Neural cell (in vitro differentiated cells): ENCODE results near the gene IGFBPL1. TPM values are rescaled to one million over a fixed set of nuclear protein-coding genes. Genes with fewer than 3 reads are reported as not detected.

Experiments
- H2AFZ ChIP-seq: fragments of 200-600, 300-800 bp; sonication (generic), shearing (Covaris generic); 2 replicates; pipeline ENCODE4 v1.6.0; 2014; ENCODE audit warnings: low read depth, mild to moderate bottlenecking, antibody characterized with exemption, low read length, moderate library complexity
- H3F3A ChIP-seq: fragments of 200-600 bp; shearing (Covaris generic); 2 replicates; pipeline ENCODE4 v1.6.1; 2016; ENCODE audit warnings: mild to moderate bottlenecking, moderate library complexity, mixed read lengths, antibody characterized with exemption, low read length; ENCODE audit not compliant: insufficient read depth, poor library complexity, severe bottlenecking
- H3K27ac ChIP-seq: fragments of 200-600, 300-800 bp; sonication (generic), shearing (Covaris generic); 2 replicates; pipeline ENCODE4 v1.5.1; 2014; ENCODE audit warnings: mild to moderate bottlenecking, low read length, moderate library complexity
- H3K27me3 ChIP-seq: fragments of 300-800, 200-600 bp; sonication (generic), shearing (Covaris generic); 2 replicates; pipeline ENCODE4 v1.6.0; 2014; ENCODE audit warnings: mild to moderate bottlenecking, low read depth, low read length, moderate library complexity; ENCODE audit not compliant: insufficient read depth
- H3K36me3 ChIP-seq: fragments of 300-800, 200-600 bp; sonication (generic), shearing (Covaris generic); 2 replicates; pipeline ENCODE4 v1.5.1; 2014; ENCODE audit warnings: mild to moderate bottlenecking, antibody characterized with exemption, low read length, moderate library complexity; ENCODE audit not compliant: insufficient read depth
- H3K4me2 ChIP-seq: fragments of 300-800, 200-600 bp; sonication (generic), shearing (Covaris generic); 2 replicates; pipeline ENCODE4 v1.6.0; 2014; ENCODE audit warnings: mild to moderate bottlenecking, low read length
- H3K4me3 ChIP-seq: fragments of 300-800, 200-600 bp; sonication (generic), shearing (Covaris generic); 2 replicates; pipeline ENCODE4 v1.5.1; 2014; ENCODE audit warnings: mild to moderate bottlenecking, low read length, moderate library complexity
- H3K79me2 ChIP-seq: fragments of 200-600 bp; shearing (Covaris generic); replicated peaks from 2 replicates; pipeline ENCODE4 v1.6.0; 2014; ENCODE audit warnings: mild to moderate bottlenecking, low read length, moderate library complexity; ENCODE audit not compliant: insufficient read depth
- H3K9ac ChIP-seq: fragments of 300-800, 200-600 bp; sonication (generic), shearing (Covaris generic); 2 replicates; pipeline ENCODE4 v1.6.1; 2016; ENCODE audit warnings: mild to moderate bottlenecking, low read length, mixed read lengths
- H3K9me2 ChIP-seq: fragments of 200-600 bp; shearing (Covaris generic); 2 replicates; pipeline ENCODE4 v1.6.1; 2016; ENCODE audit warnings: mild to moderate bottlenecking, low read length, mixed read lengths; ENCODE audit not compliant: insufficient read depth
- H3K9me3 ChIP-seq: fragments of 200-600, 300-800 bp; sonication (generic), shearing (Covaris generic); 2 replicates; pipeline ENCODE4 v1.6.1; 2016; ENCODE audit warnings: mild to moderate bottlenecking, mixed run types, low read length, moderate library complexity, mixed read lengths
- H4K20me1 ChIP-seq: fragments of 200-600 bp; shearing (Covaris generic); 2 replicates; pipeline ENCODE4 v1.6.1; 2016; ENCODE audit warnings: mild to moderate bottlenecking, mixed run types; ENCODE audit not compliant: insufficient read depth
- EP300 ChIP-seq: fragments of 450-650 bp; conservative IDR thresholded peaks from 2 replicates; pipeline ENCODE4 v1.6.1; 2014; ENCODE audit warnings: antibody characterized with exemption, mild to moderate bottlenecking, moderate library complexity; ENCODE audit not compliant: poor library complexity, severe bottlenecking
- MXI1 ChIP-seq: fragments of 450-650 bp; conservative IDR thresholded peaks from 2 replicates; pipeline ENCODE4 v1.6.1; 2014; ENCODE audit warnings: antibody characterized with exemption, mild to moderate bottlenecking; ENCODE audit not compliant: poor library complexity, severe bottlenecking
- POLR2AphosphoS5 ChIP-seq: IDR thresholded peaks from 2 replicates; pipeline ENCODE4 v1.6.1; 2012
- RAD21 ChIP-seq: fragments of 450-650 bp; conservative IDR thresholded peaks from 2 replicates; pipeline ENCODE4 v1.6.1; 2014; ENCODE audit warnings: antibody characterized with exemption, mild to moderate bottlenecking, moderate library complexity
- SMC3 ChIP-seq: fragments of 450-650 bp; conservative IDR thresholded peaks from 2 replicates; pipeline ENCODE4 v1.6.1; 2014; ENCODE audit warnings: antibody characterized with exemption, mild to moderate bottlenecking, moderate library complexity; ENCODE audit not compliant: poor library complexity
- TAF1 ChIP-seq: IDR thresholded peaks from 2 replicates; pipeline ENCODE4 v1.6.1; 2012; ENCODE audit warnings: low read depth
- polyA plus RNA-seq: library from polyadenylated mRNA; depleted of rRNA; stranded (reverse); fragments of >200 nt; gene quantifications from 2 replicates; pipeline ENCODE4 v1.2.3, GENCODE V29; 2014
- TF ChIP-seq, protein P1 (sequence below): fragments of 450-650 bp; IDR thresholded peaks from 2 replicates; pipeline ENCODE4 v1.5.1; 2014; ENCODE audit warnings: antibody characterized with exemption, mild to moderate bottlenecking, moderate library complexity; ENCODE audit not compliant: poor library complexity, severe bottlenecking
- TF ChIP-seq, protein P2 (sequence below): IDR thresholded peaks from 2 replicates; pipeline ENCODE4 v1.6.1; 2012; ENCODE audit warnings: borderline replicate concordance

Gene IGFBPL1
- polyA plus RNA-seq, 1 donor from 2014 or later = 372 TPM

DNA sequence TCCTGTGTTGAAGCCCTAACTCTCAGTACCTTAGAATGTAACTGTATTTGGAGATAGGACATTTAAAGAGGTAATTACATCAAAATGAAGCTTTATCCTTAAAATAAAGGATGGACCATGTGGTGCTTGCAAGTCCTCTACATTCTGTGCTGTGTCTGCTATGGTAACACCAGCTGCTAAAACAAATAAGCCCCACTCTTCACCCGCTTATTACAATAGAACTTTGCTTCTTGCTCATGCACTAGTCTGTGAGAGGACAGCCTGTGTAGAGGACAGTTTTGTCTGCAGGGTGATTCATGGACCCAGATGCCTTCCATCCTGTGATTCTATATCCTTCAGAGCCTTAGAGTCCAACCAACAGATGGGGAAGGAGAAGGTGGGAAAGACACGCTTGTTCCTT, 12.5 kb upstream of the IGFBPL1 start:
- no peaks in the 10 kb centered on the region for H4K20me1 ChIP-seq
- H3K27me3 ChIP-seq = no peaks in the 10 kb centered on the region
- no peak overlapping the region for H3K4me3 ChIP-seq
- H3K9me3 ChIP-seq = no peaks in the 10 kb centered on the region
- H3K9me2 ChIP-seq = no peaks in the 10 kb centered on the region
- H3K27ac ChIP-seq = no peak overlapping the region
- no peaks in the 10 kb centered on the region for H3K79me2 ChIP-seq
- H3K4me2 ChIP-seq = no peak overlapping the region
- no peak overlapping the region for H3K9ac ChIP-seq
- TF ChIP-seq SMC3 (no peak), MXI1 (no peak), EP300 (no peak), POLR2AphosphoS5 (no peak), TAF1 (no peak)
- TF ChIP-seq, protein P1, sequence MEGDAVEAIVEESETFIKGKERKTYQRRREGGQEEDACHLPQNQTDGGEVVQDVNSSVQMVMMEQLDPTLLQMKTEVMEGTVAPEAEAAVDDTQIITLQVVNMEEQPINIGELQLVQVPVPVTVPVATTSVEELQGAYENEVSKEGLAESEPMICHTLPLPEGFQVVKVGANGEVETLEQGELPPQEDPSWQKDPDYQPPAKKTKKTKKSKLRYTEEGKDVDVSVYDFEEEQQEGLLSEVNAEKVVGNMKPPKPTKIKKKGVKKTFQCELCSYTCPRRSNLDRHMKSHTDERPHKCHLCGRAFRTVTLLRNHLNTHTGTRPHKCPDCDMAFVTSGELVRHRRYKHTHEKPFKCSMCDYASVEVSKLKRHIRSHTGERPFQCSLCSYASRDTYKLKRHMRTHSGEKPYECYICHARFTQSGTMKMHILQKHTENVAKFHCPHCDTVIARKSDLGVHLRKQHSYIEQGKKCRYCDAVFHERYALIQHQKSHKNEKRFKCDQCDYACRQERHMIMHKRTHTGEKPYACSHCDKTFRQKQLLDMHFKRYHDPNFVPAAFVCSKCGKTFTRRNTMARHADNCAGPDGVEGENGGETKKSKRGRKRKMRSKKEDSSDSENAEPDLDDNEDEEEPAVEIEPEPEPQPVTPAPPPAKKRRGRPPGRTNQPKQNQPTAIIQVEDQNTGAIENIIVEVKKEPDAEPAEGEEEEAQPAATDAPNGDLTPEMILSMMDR = no peak
- H3F3A ChIP-seq = no peaks in the 10 kb centered on the region
- H3K36me3 ChIP-seq = no peaks in the 10 kb centered on the region
- H2AFZ ChIP-seq = no peak overlapping the region

- no peaks in the 10 kb centered on the region for H3K36me3 ChIP-seq
- H3K4me2 ChIP-seq = no peak overlapping the region
- H4K20me1 ChIP-seq = no peaks in the 10 kb centered on the region
- no peaks in the 10 kb centered on the region for H3K9me3 ChIP-seq
- H3K79me2 ChIP-seq = no peaks in the 10 kb centered on the region
- H3K27me3 ChIP-seq = no peaks in the 10 kb centered on the region
- TF ChIP-seq, protein P1 = no peak
- TF ChIP-seq SMC3 (no peak), POLR2AphosphoS5 (no peak), MXI1 (no peak), RAD21 (no peak)
- TF ChIP-seq, protein P2, sequence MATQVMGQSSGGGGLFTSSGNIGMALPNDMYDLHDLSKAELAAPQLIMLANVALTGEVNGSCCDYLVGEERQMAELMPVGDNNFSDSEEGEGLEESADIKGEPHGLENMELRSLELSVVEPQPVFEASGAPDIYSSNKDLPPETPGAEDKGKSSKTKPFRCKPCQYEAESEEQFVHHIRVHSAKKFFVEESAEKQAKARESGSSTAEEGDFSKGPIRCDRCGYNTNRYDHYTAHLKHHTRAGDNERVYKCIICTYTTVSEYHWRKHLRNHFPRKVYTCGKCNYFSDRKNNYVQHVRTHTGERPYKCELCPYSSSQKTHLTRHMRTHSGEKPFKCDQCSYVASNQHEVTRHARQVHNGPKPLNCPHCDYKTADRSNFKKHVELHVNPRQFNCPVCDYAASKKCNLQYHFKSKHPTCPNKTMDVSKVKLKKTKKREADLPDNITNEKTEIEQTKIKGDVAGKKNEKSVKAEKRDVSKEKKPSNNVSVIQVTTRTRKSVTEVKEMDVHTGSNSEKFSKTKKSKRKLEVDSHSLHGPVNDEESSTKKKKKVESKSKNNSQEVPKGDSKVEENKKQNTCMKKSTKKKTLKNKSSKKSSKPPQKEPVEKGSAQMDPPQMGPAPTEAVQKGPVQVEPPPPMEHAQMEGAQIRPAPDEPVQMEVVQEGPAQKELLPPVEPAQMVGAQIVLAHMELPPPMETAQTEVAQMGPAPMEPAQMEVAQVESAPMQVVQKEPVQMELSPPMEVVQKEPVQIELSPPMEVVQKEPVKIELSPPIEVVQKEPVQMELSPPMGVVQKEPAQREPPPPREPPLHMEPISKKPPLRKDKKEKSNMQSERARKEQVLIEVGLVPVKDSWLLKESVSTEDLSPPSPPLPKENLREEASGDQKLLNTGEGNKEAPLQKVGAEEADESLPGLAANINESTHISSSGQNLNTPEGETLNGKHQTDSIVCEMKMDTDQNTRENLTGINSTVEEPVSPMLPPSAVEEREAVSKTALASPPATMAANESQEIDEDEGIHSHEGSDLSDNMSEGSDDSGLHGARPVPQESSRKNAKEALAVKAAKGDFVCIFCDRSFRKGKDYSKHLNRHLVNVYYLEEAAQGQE = no peak
- H3K9me2 ChIP-seq = no peaks in the 10 kb centered on the region
- no peak overlapping the region for H3K4me3 ChIP-seq
- H3F3A ChIP-seq = no peaks in the 10 kb centered on the region
- H3K27ac ChIP-seq = no peak overlapping the region
- no peak overlapping the region for H2AFZ ChIP-seq
- H3K9ac ChIP-seq = no peak overlapping the region
These were observed 11.3 kb upstream of the IGFBPL1 start for GRCh38 chr9:38435521-38435920.
